WTC11 (cell line): Measurements from ENCODE around the gene HHIP. TPM values are rescaled to one million over a fixed set of nuclear protein-coding genes. Genes with fewer than 3 reads are reported as not detected.
A peak's percentile ranks its signal among the peaks of the same experiment; 100 is the strongest.

Experiments used
- ATAC-seq: fragments of 200-7000 bp; cut with Tn5 transposase; 2 replicates; pipeline ENCODE4 v1.10.0; 2021; ENCODE audit warnings: mild to moderate bottlenecking, moderate library complexity
- CTCF ChIA-PET: fragments of 300-600 bp; sonication (Branson Sonifier 250); formaldehyde crosslinking; loops from one replicate; lab custom pipeline; 2021; ENCODE audit warnings: antibody characterized with exemption; lab: Charles Lee
- POLR2A ChIA-PET: fragments of 350-600 bp; sonication (Branson Sonifier 250); formaldehyde crosslinking; loops from one replicate; lab custom pipeline; 2021; ENCODE audit warnings: antibody characterized with exemption; lab: Charles Lee
- DNase-seq: peaks from one replicate; pipeline ENCODE4 v3.0.0; 2021; ENCODE audit warnings: low spot score
- H3K27ac Mint-ChIP-seq: 2 replicates; pipeline ENCODE4 v1.8.0; 2021; ENCODE audit warnings: mixed read lengths
- H3K27me3 Mint-ChIP-seq: 2 replicates; pipeline ENCODE4 v1.8.0; 2021; ENCODE audit warnings: low read depth, mild to moderate bottlenecking, moderate library complexity, mixed read lengths
- H3K36me3 Mint-ChIP-seq: 2 replicates; pipeline ENCODE4 v1.8.0; 2021; ENCODE audit warnings: mixed read lengths
- H3K4me1 Mint-ChIP-seq: 2 replicates; pipeline ENCODE4 v1.8.0; 2022; ENCODE audit warnings: mixed read lengths
- H3K4me3 Mint-ChIP-seq: 2 replicates; pipeline ENCODE4 v1.8.0; 2021; ENCODE audit warnings: mild to moderate bottlenecking, moderate library complexity, mixed read lengths
- H3K9me3 Mint-ChIP-seq: 2 replicates; pipeline ENCODE4 v1.8.0; 2021; ENCODE audit warnings: mixed read lengths
- AR ChIP-seq: fragments of 250-450 bp; sonication (Bioruptor Pico); IDR thresholded peaks from 2 replicates; pipeline ENCODE4 v1.9.0; 2021; ENCODE audit warnings: mild to moderate bottlenecking
- ATF1 ChIP-seq: sonication (generic); formaldehyde crosslinking; IDR thresholded peaks from 2 replicates; pipeline ENCODE4 v1.8.1; 2023; ENCODE audit warnings: mild to moderate bottlenecking, moderate library complexity, missing genetic modification reagents
- E2F1 ChIP-seq: sonication (generic); formaldehyde crosslinking; IDR thresholded peaks from 2 replicates; pipeline ENCODE4 v1.8.0; 2022; ENCODE audit warnings: mild to moderate bottlenecking, missing genetic modification reagents
- FOXJ3 ChIP-seq: sonication (generic); formaldehyde crosslinking; IDR thresholded peaks from 2 replicates; pipeline ENCODE4 v1.9.0; 2021; ENCODE audit warnings: missing genetic modification reagents, mild to moderate bottlenecking, borderline replicate concordance
- FOXP1 ChIP-seq: sonication (generic); formaldehyde crosslinking; IDR thresholded peaks from 2 replicates; pipeline ENCODE4 v1.8.0; 2022; ENCODE audit warnings: missing genetic modification reagents, mild to moderate bottlenecking, moderate library complexity, borderline replicate concordance
- GRHL2 ChIP-seq: fragments of 250-450 bp; sonication (Bioruptor Pico); IDR thresholded peaks from 2 replicates; pipeline ENCODE4 v1.8.0; 2022; ENCODE audit warnings: mild to moderate bottlenecking, moderate library complexity; ENCODE audit not compliant: insufficient replicate concordance, severe bottlenecking
- GTF2I ChIP-seq: fragments of 250-450 bp; sonication (Bioruptor Pico); conservative IDR thresholded peaks from 2 replicates; pipeline ENCODE4 v1.4.0; 2021; ENCODE audit warnings: mild to moderate bottlenecking
- KAT7 ChIP-seq: sonication (generic); formaldehyde crosslinking; IDR thresholded peaks from 2 replicates; pipeline ENCODE4 v1.8.1; 2023; ENCODE audit warnings: missing genetic modification reagents, mild to moderate bottlenecking, borderline replicate concordance
- MLX ChIP-seq: sonication (generic); formaldehyde crosslinking; IDR thresholded peaks from 2 replicates; pipeline ENCODE4 v1.8.1; 2023; ENCODE audit warnings: mild to moderate bottlenecking, missing genetic modification reagents, moderate library complexity
- MXD4 ChIP-seq: fragments of 250-450 bp; sonication (Bioruptor Pico); IDR thresholded peaks from 2 replicates; pipeline ENCODE4 v1.8.0; 2021; ENCODE audit warnings: mild to moderate bottlenecking, moderate library complexity, borderline replicate concordance
- NFATC4 ChIP-seq: fragments of 250-450 bp; sonication (Bioruptor Pico); IDR thresholded peaks from 2 replicates; pipeline ENCODE4 v1.9.0; 2021; ENCODE audit warnings: mild to moderate bottlenecking
- OVOL2 ChIP-seq: fragments of 250-450 bp; sonication (Bioruptor Pico); IDR thresholded peaks from 2 replicates; pipeline ENCODE4 v1.9.0; 2021; ENCODE audit warnings: mild to moderate bottlenecking, borderline replicate concordance
- RORB ChIP-seq: fragments of 250-450 bp; sonication (Bioruptor Pico); IDR thresholded peaks from 2 replicates; pipeline ENCODE4 v1.9.0; 2021; ENCODE audit warnings: mild to moderate bottlenecking
- SMAD4 ChIP-seq: sonication (generic); formaldehyde crosslinking; IDR thresholded peaks from 2 replicates; pipeline ENCODE4 v1.8.0; 2022; ENCODE audit warnings: mild to moderate bottlenecking, missing genetic modification reagents
- ZMAT4 ChIP-seq: fragments of 250-450 bp; sonication (Bioruptor Pico); IDR thresholded peaks from 2 replicates; pipeline ENCODE4 v1.9.0; 2021; ENCODE audit warnings: mild to moderate bottlenecking
- ZNF263 ChIP-seq: sonication (generic); formaldehyde crosslinking; IDR thresholded peaks from 2 replicates; pipeline ENCODE4 v1.8.1; 2022; ENCODE audit warnings: low read depth, mild to moderate bottlenecking, moderate library complexity, missing genetic modification reagents
- ZNF281 ChIP-seq: sonication (generic); formaldehyde crosslinking; IDR thresholded peaks from 2 replicates; pipeline ENCODE4 v1.8.0; 2023; ENCODE audit warnings: mild to moderate bottlenecking, missing genetic modification reagents
- total RNA-seq: library from RNA; stranded (reverse); gene quantifications from 3 replicates; pipeline ENCODE4 v1.2.3, GENCODE V29; 2021
- TF ChIP-seq, protein P1 (sequence below): sonication (generic); formaldehyde crosslinking; IDR thresholded peaks from 2 replicates; pipeline ENCODE4 v1.8.1; 2023; ENCODE audit warnings: mild to moderate bottlenecking, missing genetic modification reagents
- TF ChIP-seq, protein P2 (sequence below): sonication (generic); formaldehyde crosslinking; IDR thresholded peaks from 2 replicates; pipeline ENCODE4 v1.8.1; 2022; ENCODE audit warnings: missing genetic modification reagents, borderline replicate concordance

The HHIP gene
- total RNA-seq, 1 experiment from 2014 or later, result 0.22 TPM

DNA sequence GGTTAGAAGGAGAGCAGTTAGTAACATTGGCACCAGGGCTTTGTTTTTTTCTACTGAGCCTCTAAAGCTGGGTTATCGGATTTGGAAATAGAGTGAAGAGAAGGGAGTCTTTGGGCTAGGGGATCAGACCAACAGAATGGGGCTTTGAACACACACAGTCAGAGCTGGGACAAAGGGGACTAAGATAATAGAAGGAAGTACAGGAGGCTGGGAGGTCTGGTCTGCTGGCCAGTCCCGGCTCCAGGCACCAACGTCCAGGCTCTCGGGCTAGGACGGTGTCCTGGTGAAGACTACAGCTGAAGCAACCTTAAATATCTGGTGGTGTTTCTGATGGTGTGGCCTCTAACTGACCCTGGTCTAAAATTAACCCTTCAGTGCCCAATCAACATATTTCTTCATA is 57.5 kb downstream of the HHIP start:
- Mint-ChIP-seq H3K4me1 (peaks cover 12% of the 10 kb centered on the region), H3K9me3 (peaks cover 4% of the 10 kb centered on the region; the same call in 1 of the 2 replicates), H3K27me3 (no peaks in the 10 kb centered on the region), H3K27ac (peak overlapping the region; percentile 28; the same call in 1 of the 2 replicates), H3K4me3 (no peak overlapping the region), H3K36me3 (no peaks in the 10 kb centered on the region)
- POLR2A ChIA-PET, result no interaction called here
- TF ChIP-seq RORB (CRISPR knock-in tag) (no peak), E2F1 (no peak), MXD4 (CRISPR knock-in tag) (no peak), GRHL2 (CRISPR knock-in tag) (no peak), OVOL2 (CRISPR knock-in tag) (no peak), ATF1 (CRISPR knock-in tag) (no peak), AR (CRISPR knock-in tag) (no peak)
- TF ChIP-seq, protein P1, sequence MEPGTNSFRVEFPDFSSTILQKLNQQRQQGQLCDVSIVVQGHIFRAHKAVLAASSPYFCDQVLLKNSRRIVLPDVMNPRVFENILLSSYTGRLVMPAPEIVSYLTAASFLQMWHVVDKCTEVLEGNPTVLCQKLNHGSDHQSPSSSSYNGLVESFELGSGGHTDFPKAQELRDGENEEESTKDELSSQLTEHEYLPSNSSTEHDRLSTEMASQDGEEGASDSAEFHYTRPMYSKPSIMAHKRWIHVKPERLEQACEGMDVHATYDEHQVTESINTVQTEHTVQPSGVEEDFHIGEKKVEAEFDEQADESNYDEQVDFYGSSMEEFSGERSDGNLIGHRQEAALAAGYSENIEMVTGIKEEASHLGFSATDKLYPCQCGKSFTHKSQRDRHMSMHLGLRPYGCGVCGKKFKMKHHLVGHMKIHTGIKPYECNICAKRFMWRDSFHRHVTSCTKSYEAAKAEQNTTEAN (CRISPR knock-in tag), result no peak
- DNase-seq, result no peak
- no peak for ATAC-seq
- CTCF ChIA-PET, result no interaction called here

- Mint-ChIP-seq H3K9me3 (peaks cover 4% of the 10 kb centered on the region; the same call in 1 of the 2 replicates), H3K4me3 (no peak overlapping the region), H3K27ac (no peak overlapping the region), H3K27me3 (no peaks in the 10 kb centered on the region), H3K4me1 (peaks cover 17% of the 10 kb centered on the region), H3K36me3 (no peaks in the 10 kb centered on the region)
- CTCF ChIA-PET, result no interaction called here
- DNase-seq, result no peak
- POLR2A ChIA-PET, result no interaction called here
- no peak for ATAC-seq
- TF ChIP-seq ZMAT4 (CRISPR knock-in tag), result no peak
- no peak for TF ChIP-seq SMAD4 (CRISPR knock-in tag)
- TF ChIP-seq MXD4 (CRISPR knock-in tag), result no peak
- no peak for TF ChIP-seq FOXP1 (CRISPR knock-in tag)
- TF ChIP-seq ZNF281 (CRISPR knock-in tag), result no peak
- TF ChIP-seq ZNF263, result no peak
- no peak for TF ChIP-seq MLX
- TF ChIP-seq KAT7 (CRISPR knock-in tag), result no peak
- no peak for TF ChIP-seq FOXJ3
- no peak for TF ChIP-seq ATF1 (CRISPR knock-in tag)
- no peak for TF ChIP-seq GTF2I (CRISPR knock-in tag)
- TF ChIP-seq, protein P2, sequence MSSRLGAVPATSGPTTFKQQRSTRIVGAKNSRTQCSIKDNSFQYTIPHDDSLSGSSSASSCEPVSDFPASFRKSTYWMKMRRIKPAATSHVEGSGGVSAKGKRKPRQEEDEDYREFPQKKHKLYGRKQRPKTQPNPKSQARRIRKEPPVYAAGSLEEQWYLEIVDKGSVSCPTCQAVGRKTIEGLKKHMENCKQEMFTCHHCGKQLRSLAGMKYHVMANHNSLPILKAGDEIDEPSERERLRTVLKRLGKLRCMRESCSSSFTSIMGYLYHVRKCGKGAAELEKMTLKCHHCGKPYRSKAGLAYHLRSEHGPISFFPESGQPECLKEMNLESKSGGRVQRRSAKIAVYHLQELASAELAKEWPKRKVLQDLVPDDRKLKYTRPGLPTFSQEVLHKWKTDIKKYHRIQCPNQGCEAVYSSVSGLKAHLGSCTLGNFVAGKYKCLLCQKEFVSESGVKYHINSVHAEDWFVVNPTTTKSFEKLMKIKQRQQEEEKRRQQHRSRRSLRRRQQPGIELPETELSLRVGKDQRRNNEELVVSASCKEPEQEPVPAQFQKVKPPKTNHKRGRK (CRISPR knock-in tag), result no peak
- no peak for TF ChIP-seq NFATC4 (CRISPR knock-in tag)
- TF ChIP-seq, protein P1 (CRISPR knock-in tag), result no peak
Observed at GRCh38 chr4:144705601-144706590, 59.9 kb downstream of the HHIP start.
